H1 (cell line): Measurements from ENCODE around the gene SLC15A1. TPM values are rescaled to one million over a fixed set of nuclear protein-coding genes. Genes with fewer than 3 reads are reported as not detected.

Experiments
- ATF3 ChIP-seq: IDR thresholded peaks from 2 replicates; pipeline ENCODE4 v1.6.1; 2011; ENCODE audit warnings: low read depth, mild to moderate bottlenecking, low read length; ENCODE audit not compliant: insufficient read depth
- CEBPB ChIP-seq: IDR thresholded peaks from 2 replicates; pipeline ENCODE4 v1.6.1; 2012; ENCODE audit warnings: low read depth, low read length
- CHD1 ChIP-seq: IDR thresholded peaks from 2 replicates; pipeline ENCODE4 v1.6.1; 2012; ENCODE audit warnings: low read depth, low read length, improper control_type of control experiment
- CTBP2 ChIP-seq: IDR thresholded peaks from 2 replicates; pipeline ENCODE4 v1.7.0; 2011; ENCODE audit warnings: borderline replicate concordance, mild to moderate bottlenecking, moderate library complexity, mixed read lengths, low read length; ENCODE audit not compliant: insufficient read depth, insufficient read length
- EP300 ChIP-seq, 2 experiments: IDR thresholded peaks; 1 replicate in 1 of 2; 2 replicates in 1 of 2; pipeline ENCODE4 v1.6.1; 2011 to 2012; ENCODE audit warnings: low read depth in 2 of 2, low read length in 2 of 2, mild to moderate bottlenecking in 2 of 2, borderline replicate concordance in 1 of 2, inconsistent platforms in 1 of 2, moderate library complexity in 1 of 2
- POU5F1 ChIP-seq: IDR thresholded peaks from 2 replicates; pipeline ENCODE4 v1.6.1; 2011; ENCODE audit warnings: low read depth, mild to moderate bottlenecking, low read length, moderate library complexity
- SP4 ChIP-seq: IDR thresholded peaks from 2 replicates; pipeline ENCODE4 v1.6.1; 2012; ENCODE audit warnings: low read length, inconsistent platforms
- YY1 ChIP-seq: IDR thresholded peaks from 2 replicates; pipeline ENCODE4 v1.6.1; 2011; ENCODE audit warnings: low read depth, mild to moderate bottlenecking, low read length
- polyA plus RNA-seq, 7 experiments: library from polyadenylated mRNA; depleted of rRNA in 3 of 7; stranded (reverse) in 5 of 7; unstranded in 2 of 7; fragments of >200 nt in 5 of 7; fragments of 200-250 nt in 2 of 7; gene quantifications; 1 replicate in 5 of 7; 2 replicates in 1 of 7; 4 replicates in 1 of 7; pipeline versions ENCODE4 v1.2.1 to v1.2.3, GENCODE V29; 2011 to 2013; ENCODE audit warnings: missing spikeins in 2 of 7, mixed read lengths in 2 of 7
- total RNA-seq: library from RNA; stranded (reverse); fragmentation: NEBNext Ultra II Directional; extraction: Animal tissue kit (Norgen Biotek cat#: 25700); gene quantifications from 2 replicates; pipeline ENCODE4 v1.2.1, GENCODE V29; 2021

Gene SLC15A1
- total and polyA plus RNA-seq, 2 of the 8 experiments (the other 6 are each of a cell fraction or from before 2014, with no cell fraction given) = 1.3 to 2.4 TPM

- TF ChIP-seq CHD1 (no peak), EP300 (IDR thresholded peaks at IDR 0.05; ENCODE audit: borderline replicate concordance in 1 of 2, low read depth in 2 of 2, low read length in 2 of 2) (no peak), CEBPB (no peak), CTBP2 (no peak), YY1 (no peak), POU5F1 (no peak), SP4 (no peak), ATF3 (no peak)
- TF ChIP-seq, all 59 proteins: peak for 0
Measured at GRCh38 chr13:98729658-98730057, 22.8 kb downstream of the SLC15A1 start (continued).
